ENCODE results near the gene LCE1F. TPM values are rescaled to one million over a fixed set of nuclear protein-coding genes. Genes with fewer than 3 reads are reported as not detected.

The LCE1F gene, protein sequence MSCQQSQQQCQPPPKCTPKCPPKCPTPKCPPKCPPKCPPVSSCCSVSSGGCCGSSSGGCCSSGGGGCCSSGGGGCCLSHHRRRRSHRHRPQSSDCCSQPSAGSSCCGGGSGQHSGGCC
- total RNA-seq: not detected in 2 replicates

DNA sequence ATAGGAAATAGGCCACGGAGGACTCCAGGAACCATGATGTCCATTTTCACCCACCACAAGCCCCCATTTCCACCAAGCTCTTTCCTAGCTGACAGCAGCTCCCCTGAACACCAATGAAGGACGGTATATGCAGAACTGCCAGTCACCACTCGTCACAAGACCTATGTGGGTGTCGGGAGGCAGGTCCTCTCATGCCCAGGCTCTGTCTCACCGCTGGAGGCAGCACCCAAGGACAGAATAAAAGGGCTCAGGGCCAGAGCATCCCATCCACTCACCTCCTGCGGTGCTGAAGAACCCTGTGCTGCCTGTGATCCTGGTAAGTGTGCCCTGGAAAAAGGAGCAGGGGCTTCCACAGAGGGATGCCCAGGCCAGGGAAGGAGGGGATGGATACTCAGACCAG, at the start of gene LCE1F:
TSS of gene LCE1F (plus strand) at position 266 of the 400 bp plus-strand sequence. CDS start 1,232 bp downstream, outside the sequence.
- no peak for DNase-seq (ENCODE audit: low read depth in 2 of 2)

DNA sequence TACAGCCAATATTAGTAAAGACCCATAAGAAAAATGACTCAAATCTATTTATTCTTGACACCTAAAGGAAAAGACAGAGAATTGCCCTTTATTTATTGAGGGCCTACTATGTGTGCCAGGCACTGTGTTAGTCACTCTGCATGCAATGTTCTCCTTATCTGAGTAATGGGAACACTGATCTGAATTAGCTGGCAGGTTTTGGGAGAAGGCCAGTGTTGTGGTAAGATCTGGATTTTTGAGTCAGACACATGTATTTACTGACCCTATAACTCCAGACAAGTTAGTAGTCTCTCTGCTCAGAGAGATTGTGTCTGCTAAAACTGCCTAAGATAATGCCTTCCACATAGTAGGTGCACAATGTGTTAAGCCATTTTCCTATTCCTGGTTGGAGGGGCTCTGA, 49.7 kb upstream of the LCE1F start:
- no peak for DNase-seq (ENCODE audit: low read depth in 2 of 2)

DNA sequence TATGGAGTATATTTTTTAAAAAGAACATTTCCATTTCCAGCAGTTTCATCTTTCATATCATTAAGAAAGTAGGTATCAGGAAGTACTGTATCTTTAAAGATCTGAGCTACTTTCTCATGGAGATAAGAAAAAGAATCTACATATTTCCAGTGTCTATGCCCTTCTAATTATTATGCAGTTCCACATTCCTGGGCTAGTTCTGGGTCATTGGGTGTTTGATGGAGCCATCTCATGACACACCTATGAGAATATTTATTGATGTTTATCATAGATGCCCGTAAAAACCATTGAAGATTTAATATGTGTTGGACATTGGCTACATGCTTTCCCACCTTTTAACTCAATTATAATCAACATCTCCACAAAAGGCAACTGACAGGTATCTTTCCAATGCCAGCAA, 46.0 kb upstream of the LCE1F start:
- DNase-seq (ENCODE audit: low read depth in 2 of 2): no peak

DNA sequence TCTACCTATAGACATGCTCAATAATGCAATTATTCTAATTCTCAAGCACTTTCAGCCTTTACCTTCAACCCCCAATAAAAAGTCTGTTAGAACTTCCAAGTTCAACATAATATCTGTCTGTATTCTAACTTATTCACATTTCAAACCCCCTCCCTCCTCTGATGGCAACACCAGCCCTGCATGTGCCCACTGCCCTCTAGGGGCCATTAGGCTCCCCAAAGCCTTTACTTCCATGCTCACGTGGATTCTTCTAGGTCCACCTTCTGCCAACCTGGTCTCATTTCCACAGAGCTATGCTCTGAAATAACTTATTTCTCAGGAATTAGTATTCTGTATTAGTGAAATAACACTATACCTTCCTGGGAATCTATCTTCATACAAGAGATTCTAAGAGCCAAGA, 39.3 kb upstream of the LCE1F start:
- no peak for DNase-seq (ENCODE audit: low read depth in 2 of 2)

DNA sequence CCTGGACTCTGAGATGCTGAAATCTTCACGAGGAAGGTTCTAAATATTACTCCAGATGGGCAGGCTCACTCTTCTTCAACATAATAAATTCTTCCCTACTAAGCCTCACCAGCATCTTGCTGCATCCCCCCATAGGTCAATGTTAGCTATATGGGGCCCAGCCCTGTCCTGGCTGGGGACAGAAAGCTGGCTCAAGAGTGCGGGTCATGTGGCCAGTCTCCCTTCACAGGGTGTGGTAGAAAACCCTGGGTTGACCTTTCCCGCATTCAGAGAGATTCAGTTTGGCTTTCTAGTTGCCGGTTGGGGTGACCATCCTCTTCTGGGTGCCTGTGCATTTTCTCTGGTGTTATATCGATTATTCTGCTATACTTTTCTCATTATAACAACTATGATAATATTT, 36.9 kb upstream of the LCE1F start:
- no peak for DNase-seq (ENCODE audit: low read depth in 2 of 2)

DNA sequence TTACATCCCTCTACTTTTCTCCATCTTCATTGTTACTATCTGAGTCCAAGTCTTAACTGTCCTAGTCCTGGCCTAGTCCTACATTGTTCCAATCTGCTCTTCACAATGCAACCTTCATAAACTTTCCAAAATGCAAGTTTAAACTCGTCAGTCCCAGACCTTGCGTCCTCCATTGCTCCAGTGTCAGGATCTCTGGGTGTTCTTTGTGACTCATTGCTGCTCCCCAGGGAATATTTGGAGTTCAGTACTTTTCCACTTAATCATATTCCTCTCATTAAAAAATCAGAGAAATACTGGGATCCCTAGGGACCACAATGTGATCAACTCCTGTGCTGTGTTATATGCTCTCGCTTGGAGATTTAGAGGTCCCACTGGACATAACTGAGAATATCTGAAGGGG, 35.1 kb upstream of the LCE1F start:
- no peak for DNase-seq (ENCODE audit: low read depth in 2 of 2)

DNA sequence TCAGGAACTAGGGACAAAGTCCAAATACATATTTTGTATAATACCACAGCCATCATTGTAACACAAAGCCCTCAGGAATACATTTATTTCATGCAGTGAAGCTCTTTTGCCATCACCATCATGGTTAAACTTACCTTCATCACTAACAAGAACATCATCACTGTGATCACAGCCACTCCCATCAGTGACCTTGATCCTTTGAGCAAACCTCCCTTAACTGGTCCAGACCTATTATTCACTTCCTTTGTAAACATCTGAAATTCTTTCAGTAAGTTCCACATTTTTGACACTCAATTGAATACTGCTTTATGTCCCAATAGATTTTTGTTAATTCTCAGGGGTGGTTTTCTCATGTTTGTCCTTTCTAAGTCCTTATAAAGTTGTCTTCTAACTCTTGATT, 33.3 kb upstream of the LCE1F start:
- DNase-seq (ENCODE audit: low read depth in 2 of 2): no peak

DNA sequence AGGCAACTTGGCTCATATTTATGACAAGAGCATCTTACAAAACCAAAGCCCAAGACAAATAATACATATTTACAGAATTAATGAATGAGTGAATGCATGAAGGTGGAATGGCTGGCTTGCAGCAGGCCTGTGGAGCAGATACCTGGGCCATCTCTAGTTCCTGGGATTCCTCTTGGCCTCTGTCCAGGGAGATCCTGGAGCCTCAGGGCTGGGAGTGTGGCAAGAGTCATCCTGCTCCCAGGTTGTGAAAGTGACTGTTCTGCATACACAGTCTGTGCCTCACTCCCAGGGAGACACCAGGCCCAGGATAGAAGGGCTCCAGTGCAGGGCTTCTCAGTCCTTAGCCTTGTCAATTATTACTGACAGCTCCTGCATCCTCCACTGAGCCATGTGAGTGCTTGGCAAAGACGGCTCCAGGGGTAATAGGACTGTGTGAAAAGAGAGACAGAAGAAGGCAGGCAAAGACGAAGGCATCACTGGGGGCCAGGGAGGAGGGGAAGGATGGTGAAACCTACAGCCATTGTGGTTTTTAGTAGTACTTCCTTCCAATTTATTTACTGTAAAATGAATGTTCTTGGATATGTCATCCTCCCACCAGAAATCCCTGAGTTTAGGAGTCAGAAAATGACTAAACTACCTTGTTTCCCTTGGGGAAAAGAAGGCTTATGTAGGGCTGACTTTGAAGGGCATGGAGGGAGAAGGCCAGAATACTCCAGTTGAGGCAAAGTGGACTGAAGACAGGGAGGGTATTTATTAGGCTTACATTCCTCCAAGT, 31.4 kb upstream of the LCE1F start:
- no peak for DNase-seq (ENCODE audit: low read depth in 2 of 2)

DNA sequence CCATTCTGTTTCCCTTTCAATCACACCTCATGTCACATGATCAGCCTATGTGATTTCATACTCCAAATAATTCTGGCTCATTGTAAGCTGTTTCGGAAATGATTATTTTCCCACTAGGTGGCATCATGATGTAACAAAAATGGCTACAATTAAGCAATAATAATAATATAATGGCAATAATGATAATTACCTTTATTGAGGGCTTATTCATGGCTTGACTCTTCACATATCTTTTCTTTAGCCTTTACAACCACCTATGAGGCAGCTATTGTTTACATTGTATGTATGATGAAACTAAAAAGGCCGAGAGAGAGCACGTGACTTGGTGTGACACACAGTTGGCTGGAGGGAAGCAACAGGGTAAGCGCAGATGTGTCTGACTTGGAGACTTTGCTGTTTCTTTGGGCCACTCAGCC, 29.6 kb upstream of the LCE1F start:
- DNase-seq (ENCODE audit: low read depth in 2 of 2): peak; percentile 24 to 54

DNA sequence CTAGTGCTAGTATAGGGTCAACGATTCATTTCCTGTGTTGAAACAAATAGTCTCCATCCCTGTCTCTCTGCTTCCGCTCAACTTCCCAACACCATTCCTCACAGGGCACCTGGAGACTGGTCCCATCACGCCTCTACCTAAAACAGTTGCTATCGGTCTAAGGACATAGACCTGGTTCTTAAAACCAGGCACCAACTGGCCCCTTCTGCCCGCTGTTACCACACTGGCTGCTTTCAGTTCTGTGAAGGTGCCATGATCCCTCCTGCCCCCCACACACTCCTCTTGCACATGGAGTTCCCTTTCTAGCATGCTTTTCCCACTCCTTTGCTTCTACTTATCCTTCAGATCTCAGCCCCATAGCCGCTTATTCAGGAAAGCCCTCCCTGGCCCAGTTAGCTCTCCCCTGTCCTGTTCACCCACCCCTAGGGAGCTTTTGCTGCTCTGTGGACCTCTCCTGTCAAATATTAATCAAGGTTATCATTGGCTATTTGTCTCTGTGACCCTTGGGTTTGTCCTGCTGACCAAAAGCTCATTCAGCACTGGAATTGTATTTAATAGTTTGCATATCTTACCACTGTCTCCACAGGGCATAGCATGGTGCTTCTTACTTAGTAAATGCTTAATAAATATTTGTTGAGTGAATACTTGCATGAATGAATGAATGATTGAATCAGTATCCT, 29.0 kb upstream of the LCE1F start:
- DNase-seq (ENCODE audit: low read depth in 2 of 2): no peak

DNA sequence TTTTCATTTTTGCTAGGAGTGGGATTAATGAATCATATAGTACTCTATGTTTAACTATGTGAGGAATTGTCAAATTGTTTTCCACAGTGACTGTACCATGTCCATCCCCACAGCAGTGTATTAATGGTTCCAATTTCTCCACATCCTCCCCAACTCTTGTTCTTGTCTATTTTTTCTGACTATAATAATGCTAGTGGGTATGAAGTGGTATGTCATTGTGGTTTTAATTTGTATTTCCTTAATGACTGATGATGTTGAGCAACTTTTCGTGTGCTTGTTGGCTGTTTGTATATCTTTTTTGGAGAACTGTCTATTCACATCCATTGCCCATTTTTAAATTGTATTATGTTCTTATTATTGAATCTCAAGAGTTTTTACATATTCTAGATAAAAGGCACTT, 27.1 kb upstream of the LCE1F start:
- DNase-seq (ENCODE audit: low read depth in 2 of 2): no peak

DNA sequence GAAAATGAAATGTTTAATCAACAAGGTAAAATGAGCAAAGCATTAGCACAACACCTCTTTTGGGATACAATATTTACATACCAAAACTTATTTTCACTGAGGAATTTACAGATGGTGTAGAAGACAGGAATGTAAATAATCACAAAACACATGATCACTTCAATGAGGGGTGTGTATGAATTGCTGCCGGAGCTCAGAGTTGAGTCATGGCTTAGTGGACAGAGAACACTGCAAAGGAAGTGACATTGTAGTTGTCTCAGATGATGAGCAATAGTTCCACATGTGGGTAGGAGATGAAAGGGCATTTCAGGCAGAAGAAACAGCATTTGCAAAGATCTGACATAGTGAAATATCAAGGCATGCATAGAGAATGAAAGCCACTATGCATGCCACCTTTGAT, 22.7 kb upstream of the LCE1F start:
- DNase-seq (ENCODE audit: low read depth in 2 of 2): peak in 1 of 2 donors; percentile 84

DNA sequence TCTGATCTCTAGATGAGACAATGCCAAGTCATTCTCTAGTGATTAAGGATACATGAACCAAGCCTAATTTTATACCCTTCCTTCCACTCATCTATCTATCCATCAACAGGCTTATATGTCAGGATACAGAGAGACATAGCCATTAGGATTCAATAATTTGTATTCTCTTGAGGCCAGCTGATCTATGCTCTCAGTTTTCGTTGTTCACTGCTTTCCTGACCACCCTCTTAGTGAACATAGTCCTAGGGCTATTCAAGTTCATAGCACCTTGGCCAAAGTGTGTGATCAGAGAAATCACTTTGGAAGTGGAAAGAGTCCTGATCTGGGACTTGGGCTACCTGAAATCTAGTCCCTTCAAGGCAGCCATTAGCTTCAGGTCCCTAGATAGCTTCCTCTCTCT, 21.4 kb upstream of the LCE1F start:
- no peak for DNase-seq (ENCODE audit: low read depth in 2 of 2)

DNA sequence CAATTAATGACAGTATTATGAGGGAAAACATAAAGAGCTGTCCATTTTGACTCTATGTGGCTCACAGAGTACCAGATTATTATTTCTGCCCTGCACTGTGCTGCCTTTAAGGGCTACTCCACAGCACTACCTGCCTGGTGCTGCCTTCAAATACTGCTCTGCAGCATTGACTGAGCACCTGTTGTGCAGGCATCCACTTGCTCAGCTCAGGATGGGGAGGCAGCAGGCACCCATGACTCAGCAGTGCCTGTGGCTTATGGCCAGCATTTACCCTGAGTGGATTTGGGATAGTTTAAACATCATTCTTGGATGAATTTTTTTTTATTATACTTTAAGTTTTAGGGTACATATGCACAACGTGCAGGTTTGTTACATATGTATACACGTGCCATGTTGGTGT, 18.1 kb upstream of the LCE1F start:
- no peak for DNase-seq (ENCODE audit: low read depth in 2 of 2)

DNA sequence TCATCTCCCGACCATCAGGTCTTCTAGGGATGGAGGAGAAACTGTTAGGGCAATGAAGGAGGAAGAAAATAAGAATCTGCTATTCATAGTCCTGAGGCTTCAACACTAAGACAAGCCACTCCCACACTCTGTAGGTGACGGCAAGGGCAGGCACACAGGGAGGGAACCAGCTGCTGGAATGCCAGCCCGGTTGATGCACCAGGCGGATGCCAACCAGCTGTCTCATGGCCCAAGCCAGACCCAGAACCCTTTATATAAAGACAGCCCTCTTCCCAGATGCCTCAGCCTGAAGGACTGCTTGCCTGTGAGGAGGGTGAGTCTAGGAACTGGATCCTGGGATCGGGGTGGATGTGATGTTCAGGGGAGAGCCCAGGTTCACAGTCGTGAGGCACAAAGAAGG, 17.2 kb upstream of the LCE1F start, which contains the start of gene KPRP:
TSS of gene KPRP (plus strand) at position 279 of the 400 bp plus-strand sequence. CDS start 1,564 bp downstream, outside the sequence.
- DNase-seq (ENCODE audit: low read depth in 2 of 2): no peak

DNA sequence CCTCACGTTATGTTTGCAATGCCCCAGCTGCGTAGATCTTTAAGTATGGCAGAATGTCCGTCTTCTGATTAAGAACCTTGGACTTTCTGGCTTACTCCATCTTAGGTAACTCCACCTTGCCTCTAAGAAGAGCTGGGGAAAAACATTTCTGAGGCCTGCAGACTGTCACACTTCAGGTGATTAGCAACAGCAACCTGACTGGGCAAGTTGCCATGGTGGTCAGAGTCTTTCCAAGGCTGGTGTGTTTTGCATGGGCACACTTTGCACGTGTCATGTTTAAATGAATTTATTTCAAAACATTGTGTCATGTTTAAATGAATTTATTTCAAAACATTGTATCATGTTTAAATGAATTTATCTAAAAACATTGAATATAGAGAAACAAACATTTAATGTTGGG, 16.3 kb upstream of the LCE1F start:
- no peak for DNase-seq (ENCODE audit: low read depth in 2 of 2)

DNA sequence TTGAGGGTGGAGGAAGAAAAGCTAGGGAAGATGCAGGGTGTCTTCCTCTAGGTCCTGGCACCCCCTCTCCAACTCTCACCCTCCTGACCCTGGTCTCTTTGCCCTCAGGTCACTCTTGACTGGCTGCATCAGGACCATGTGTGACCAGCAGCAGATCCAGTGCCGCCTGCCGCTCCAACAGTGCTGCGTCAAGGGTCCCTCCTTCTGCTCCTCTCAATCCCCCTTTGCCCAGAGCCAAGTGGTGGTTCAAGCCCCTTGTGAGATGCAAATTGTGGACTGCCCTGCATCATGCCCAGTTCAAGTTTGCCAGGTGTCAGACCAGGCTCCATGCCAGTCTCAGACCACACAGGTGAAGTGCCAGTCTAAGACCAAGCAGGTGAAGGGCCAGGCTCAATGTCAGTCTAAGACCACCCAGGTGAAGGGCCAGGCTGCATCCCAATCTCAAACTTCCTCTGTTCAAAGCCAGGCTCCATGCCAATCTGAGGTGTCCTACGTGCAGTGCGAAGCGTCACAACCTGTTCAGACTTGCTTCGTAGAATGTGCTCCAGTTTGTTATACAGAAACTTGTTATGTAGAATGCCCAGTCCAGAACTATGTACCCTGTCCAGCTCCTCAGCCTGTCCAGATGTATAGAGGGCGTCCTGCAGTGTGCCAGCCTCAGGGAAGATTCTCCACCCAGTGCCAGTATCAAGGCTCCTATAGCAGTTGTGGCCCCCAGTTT, 15.3 kb upstream of the LCE1F start:
- DNase-seq (ENCODE audit: low read depth in 2 of 2): no peak

DNA sequence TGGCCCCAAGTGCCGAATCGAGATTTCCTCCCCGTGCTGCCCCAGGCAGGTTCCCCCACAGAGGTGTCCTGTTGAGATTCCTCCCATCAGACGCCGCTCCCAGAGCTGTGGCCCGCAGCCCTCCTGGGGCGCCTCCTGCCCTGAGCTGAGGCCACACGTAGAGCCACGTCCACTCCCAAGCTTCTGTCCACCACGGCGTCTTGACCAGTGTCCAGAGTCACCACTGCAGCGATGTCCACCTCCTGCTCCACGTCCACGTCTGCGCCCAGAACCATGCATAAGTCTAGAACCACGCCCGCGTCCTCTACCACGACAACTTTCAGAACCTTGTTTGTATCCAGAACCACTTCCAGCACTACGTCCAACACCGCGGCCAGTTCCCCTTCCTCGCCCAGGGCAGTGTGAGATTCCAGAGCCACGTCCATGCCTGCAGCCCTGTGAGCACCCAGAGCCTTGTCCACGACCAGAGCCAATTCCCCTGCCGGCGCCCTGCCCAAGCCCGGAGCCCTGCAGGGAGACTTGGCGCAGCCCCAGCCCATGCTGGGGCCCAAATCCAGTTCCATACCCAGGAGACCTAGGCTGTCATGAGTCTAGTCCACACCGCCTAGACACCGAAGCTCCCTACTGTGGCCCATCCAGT, 14.3 kb upstream of the LCE1F start:
- no peak for DNase-seq (ENCODE audit: low read depth in 2 of 2)

DNA sequence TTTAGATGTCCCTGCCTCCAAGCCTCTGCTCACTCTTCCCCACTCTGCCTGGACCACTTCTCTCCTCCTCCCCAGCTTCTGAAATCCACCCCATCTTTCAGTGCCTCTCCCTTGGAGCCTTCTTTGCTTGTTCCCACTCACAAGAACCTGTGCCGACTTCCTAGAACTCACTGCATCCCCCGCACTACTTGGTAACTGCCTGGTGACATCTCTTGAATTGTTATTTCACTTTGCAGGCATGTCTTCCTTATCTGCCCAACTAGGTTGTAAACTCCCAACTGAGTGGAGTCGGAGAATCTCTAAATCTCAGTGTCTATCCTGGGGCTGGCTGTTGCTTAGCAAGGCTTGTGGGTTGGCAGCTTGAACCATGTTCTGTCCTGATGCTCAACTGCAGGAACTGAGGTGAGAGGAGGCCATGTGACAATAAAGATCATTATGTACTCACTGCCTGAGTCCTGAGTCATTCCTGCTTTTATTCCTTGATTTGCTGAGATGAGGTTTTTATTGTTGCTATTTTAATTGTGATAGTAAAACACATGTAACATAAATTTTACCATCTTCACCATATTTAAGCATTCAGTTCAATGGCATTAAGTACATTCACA, 13.2 kb upstream of the LCE1F start:
- DNase-seq (ENCODE audit: low read depth in 2 of 2): no peak

DNA sequence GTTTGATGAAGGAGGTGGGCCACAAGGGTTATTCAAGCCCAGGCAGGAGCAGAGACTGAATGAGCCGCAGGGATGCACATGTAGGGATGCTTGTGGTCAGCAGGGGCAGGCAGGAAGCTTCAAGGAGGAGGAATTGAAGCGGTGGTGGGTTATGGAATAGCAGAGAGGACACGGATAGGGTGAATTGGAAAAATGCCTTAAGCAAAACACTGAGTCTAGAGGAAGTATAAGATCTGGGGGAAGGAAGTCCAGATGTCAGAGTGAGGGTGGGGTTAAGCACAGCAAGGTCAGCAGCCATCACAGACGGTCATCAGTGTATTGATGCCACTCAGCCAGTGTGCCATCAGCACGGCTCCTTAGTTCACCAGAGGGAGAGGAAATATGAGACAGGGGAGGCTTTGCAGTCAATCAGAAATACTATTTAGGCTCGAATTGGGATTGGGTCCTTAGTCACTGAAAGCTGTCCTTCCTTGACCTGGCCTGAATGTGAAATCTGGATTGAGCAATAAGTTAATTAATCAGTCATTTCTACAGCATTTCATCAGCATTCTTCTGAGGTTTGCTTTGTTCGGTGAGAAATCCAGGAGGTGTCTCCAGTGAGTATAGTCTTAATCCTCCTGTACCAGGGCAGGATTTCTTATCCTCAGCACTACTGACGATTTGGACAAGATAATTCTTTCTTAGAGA, 6.0 kb upstream of the LCE1F start:
- no peak for DNase-seq (ENCODE audit: low read depth in 2 of 2)

DNA sequence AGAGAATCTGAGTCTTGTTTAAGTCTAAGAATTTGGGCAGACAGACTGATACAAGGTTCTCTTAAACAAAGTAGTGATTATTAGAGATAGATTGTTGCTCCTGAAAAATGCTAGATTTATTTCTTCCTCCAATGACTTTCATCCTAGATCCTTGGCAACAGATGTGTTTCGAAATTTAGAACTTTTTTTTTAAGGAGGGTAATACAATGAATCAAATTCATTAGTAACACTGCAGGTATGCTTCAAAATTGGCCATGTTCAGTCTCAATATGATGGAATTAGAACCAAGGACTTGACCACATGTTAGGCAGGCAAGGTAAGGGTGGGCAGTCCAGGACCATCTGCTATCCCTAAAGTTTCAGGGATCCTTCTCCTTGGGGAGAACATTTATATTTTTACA, 4.5 kb upstream of the LCE1F start:
- DNase-seq (ENCODE audit: low read depth in 2 of 2): no peak

All from lung microvascular endothelial cell (primary cell).